Chondrocyte (in vitro differentiated cells): ENCODE results near the gene RESP18. TPM values are rescaled to one million over a fixed set of nuclear protein-coding genes. Genes with fewer than 3 reads are reported as not detected.
"Not testable (repeated sequence)": the region's sequence is repeated elsewhere in the genome, so short reads cannot be mapped to it uniquely, and the experiment has no call there.

Experiments
- DNase-seq: peaks from one replicate; pipeline ENCODE4 v3.0.0; 2021; ENCODE audit warnings: mixed read lengths, low spot score
- H3K27ac Mint-ChIP-seq: one replicate; pipeline ENCODE4 v1.8.0; 2021; ENCODE audit warnings: mild to moderate bottlenecking, moderate library complexity, mixed read lengths; ENCODE audit not compliant: unreplicated experiment
- H3K27me3 Mint-ChIP-seq: 2 replicates; pipeline ENCODE4 v1.8.0; 2021; ENCODE audit warnings: low read depth, mixed read lengths
- H3K36me3 Mint-ChIP-seq: 2 replicates; pipeline ENCODE4 v1.8.0; 2021; ENCODE audit warnings: low read depth, mixed read lengths
- H3K4me1 Mint-ChIP-seq: 2 replicates; pipeline ENCODE4 v1.8.0; 2021; ENCODE audit warnings: low read depth, mild to moderate bottlenecking, mixed read lengths
- H3K4me3 Mint-ChIP-seq: one replicate; pipeline ENCODE4 v1.8.0; 2021; ENCODE audit warnings: mild to moderate bottlenecking, moderate library complexity, mixed read lengths; ENCODE audit not compliant: unreplicated experiment
- H3K9me3 Mint-ChIP-seq: 2 replicates; pipeline ENCODE4 v1.8.0; 2021; ENCODE audit warnings: low read depth, mixed read lengths
- total RNA-seq: library from RNA; stranded (reverse); gene quantifications from 3 replicates; pipeline ENCODE4 v1.2.1, GENCODE V29; 2021
- TF ChIP-seq, protein P1 (sequence below): fragments of 200-600 bp; sonication (generic); IDR thresholded peaks from 2 replicates; pipeline ENCODE4 v1.5.0; 2021; ENCODE audit warnings: antibody characterized with exemption, mild to moderate bottlenecking, moderate library complexity

RESP18 gene
- total RNA-seq, 1 donor from 2014 or later, result not detected

DNA sequence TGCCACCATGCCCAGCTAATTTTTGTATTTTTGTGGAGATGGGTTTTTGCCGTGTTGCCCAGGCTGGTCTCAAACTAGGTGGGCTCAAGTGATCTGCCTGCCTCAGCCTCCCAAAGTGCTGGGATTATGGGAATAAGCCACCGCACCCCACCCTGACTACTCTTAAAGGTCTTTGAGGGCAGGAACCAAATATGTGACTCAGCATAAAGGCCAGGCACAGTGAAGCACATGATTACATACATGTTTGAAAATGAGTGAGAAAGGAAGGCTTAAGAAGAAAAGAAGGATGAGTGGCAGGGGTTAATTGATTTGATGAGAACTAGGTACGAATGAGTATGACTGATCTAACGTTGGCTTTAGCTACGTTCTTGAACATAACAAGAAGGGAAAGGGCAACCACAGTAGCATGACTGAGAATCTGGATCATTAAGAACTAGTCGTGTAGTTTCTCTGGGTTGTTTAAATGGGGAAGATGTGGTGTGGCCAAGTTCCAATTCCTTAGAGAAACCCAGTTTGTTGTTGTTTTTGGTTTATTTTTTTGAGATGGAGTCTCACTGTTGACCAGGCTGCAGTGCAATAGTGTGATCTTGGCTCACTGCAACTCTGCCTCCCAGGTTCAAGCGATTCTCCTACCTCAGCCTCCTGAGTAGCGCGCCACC lies 6.8 kb downstream of the RESP18 start:
- no peak for DNase-seq
- no peak overlapping the region for H3K27ac Mint-ChIP-seq
- H3K4me3 Mint-ChIP-seq, result no peak overlapping the region
- no peaks in the 10 kb centered on the region for H3K4me1 Mint-ChIP-seq
- peaks cover 80% of the 10 kb centered on the region for H3K27me3 Mint-ChIP-seq
- no peaks in the 10 kb centered on the region for H3K9me3 Mint-ChIP-seq
- TF ChIP-seq, protein P1, sequence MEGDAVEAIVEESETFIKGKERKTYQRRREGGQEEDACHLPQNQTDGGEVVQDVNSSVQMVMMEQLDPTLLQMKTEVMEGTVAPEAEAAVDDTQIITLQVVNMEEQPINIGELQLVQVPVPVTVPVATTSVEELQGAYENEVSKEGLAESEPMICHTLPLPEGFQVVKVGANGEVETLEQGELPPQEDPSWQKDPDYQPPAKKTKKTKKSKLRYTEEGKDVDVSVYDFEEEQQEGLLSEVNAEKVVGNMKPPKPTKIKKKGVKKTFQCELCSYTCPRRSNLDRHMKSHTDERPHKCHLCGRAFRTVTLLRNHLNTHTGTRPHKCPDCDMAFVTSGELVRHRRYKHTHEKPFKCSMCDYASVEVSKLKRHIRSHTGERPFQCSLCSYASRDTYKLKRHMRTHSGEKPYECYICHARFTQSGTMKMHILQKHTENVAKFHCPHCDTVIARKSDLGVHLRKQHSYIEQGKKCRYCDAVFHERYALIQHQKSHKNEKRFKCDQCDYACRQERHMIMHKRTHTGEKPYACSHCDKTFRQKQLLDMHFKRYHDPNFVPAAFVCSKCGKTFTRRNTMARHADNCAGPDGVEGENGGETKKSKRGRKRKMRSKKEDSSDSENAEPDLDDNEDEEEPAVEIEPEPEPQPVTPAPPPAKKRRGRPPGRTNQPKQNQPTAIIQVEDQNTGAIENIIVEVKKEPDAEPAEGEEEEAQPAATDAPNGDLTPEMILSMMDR, result no peak
- no peaks in the 10 kb centered on the region for H3K36me3 Mint-ChIP-seq

DNA sequence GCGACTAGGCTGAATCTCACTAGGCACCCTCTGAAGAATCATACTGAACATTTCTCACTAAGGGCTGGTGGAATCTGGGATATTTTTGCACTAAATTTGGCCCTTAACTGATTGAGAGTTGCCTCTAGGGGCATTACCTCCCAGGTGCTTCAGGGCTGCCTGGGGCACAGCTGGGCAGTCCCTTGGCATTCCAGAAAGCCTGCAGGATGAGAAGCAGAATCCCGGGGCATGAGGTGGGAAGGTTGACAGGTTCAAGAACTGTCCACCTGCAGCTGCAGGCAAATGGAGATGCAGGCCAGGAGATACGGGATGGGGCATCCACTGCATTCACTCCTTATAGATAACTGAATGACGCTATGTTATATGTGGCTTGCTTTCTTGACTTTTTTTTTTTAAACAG lies 7.4 kb downstream of the RESP18 start:
- Mint-ChIP-seq H3K9me3 (no peaks in the 10 kb centered on the region), H3K4me1 (no peaks in the 10 kb centered on the region), H3K27ac (no peak overlapping the region), H3K4me3 (no peak overlapping the region), H3K36me3 (no peaks in the 10 kb centered on the region), H3K27me3 (peaks cover 75% of the 10 kb centered on the region)
- DNase-seq, result no peak
- TF ChIP-seq, protein P1, result no peak

DNA sequence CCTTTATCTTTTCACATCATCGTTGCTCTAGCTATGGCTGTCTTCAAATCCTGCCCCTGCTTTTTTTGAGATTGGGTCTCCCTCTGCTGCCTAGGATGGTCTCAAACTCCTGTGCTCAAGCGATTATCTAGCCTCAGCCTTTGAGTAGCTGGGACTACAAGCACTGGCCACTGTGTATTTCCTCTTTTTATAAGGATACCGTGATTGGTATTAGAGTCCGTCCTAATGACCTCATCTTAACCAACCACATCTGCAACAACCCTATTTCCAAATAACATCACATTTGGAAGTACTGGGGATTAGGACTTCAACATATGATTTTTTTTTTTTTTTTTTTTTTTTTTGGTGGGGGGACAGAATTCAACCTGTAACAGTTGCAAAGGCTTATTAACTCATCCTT lies 9.1 kb downstream of the RESP18 start:
- no peaks in the 10 kb centered on the region for H3K9me3 Mint-ChIP-seq
- no peak for DNase-seq
- no peaks in the 10 kb centered on the region for H3K36me3 Mint-ChIP-seq
- no peak overlapping the region for H3K27ac Mint-ChIP-seq
- peaks cover 64% of the 10 kb centered on the region for H3K27me3 Mint-ChIP-seq
- no peaks in the 10 kb centered on the region for H3K4me1 Mint-ChIP-seq
- H3K4me3 Mint-ChIP-seq, result no peak overlapping the region
- TF ChIP-seq, protein P1, result no peak

DNA sequence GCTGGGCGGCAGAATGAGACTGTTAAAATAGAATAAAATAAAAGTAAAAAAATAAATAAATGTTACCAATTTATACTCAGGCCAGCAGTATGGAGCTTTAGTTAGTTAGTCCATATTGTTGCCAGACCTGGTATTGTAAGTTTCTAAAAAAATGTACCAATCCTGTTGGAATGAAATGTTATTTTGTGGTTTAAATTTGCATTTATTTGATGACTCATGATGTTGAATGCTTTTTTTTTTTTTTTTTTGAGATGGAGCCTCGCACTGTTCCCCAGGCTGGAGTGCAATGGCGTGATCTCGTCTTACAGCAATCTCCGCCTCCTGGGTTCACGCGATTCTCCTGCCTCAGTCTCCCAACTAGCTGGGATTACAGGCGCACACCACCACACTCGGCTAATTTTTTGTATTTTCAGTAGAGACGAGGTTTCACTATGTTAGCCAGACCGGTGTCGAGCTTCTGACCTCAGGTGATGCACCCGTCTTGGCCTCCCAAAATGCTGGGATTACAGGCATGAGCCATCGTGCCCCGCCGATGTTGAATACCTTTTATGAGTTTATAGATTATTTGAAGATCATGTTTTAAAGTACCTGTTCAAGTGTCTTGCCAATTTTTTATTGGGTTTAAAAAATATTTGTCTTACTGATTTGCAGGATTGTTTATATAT lies 17.6 kb downstream of the RESP18 start:
- H3K9me3 Mint-ChIP-seq, result peaks cover 4% of the 10 kb centered on the region
- no peak overlapping the region for H3K4me3 Mint-ChIP-seq
- no peaks in the 10 kb centered on the region for H3K36me3 Mint-ChIP-seq
- H3K4me1 Mint-ChIP-seq, result no peaks in the 10 kb centered on the region
- peaks cover 22% of the 10 kb centered on the region for H3K27me3 Mint-ChIP-seq
- TF ChIP-seq, protein P1, result no peak
- no peak for DNase-seq
- H3K27ac Mint-ChIP-seq, result no peak overlapping the region

DNA sequence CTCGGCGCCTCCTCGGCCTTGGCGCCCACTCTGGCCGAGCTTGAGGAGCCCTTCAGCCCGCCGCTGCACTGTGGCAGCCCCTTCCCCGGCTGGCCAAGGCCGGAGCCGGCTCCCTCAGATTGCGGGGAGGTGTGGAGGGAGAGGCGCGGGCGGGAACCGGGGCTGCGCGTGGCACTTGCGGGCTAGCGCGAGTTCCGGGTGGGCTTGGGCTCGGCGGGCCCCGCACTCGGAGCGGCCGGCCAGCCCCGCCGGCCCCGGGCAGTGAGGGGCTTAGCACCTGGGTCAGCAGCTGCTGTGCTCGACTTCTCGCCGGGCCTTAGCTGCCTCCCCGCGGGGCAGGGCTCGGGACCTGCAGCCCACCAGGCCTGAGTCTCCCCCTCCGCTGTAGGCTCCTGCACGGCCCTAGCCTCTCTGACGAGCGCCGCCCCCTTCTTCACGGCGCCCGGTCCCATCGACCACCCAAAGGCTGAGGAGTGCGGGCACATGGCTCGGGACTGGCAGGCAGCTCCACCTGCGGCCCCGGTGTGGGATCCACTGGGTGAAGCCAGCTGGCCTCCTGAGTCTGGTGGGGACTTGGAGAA lies 19.8 kb downstream of the RESP18 start:
- H3K27ac Mint-ChIP-seq, H3K9me3 Mint-ChIP-seq, DNase-seq, H3K36me3 Mint-ChIP-seq, H3K4me3 Mint-ChIP-seq, H3K4me1 Mint-ChIP-seq: not testable (repeated sequence)
- H3K27me3 Mint-ChIP-seq, result peaks cover 31% of the 10 kb centered on the region
